ENCODE data around the gene ARF3.

Gene ARF3

DNA sequence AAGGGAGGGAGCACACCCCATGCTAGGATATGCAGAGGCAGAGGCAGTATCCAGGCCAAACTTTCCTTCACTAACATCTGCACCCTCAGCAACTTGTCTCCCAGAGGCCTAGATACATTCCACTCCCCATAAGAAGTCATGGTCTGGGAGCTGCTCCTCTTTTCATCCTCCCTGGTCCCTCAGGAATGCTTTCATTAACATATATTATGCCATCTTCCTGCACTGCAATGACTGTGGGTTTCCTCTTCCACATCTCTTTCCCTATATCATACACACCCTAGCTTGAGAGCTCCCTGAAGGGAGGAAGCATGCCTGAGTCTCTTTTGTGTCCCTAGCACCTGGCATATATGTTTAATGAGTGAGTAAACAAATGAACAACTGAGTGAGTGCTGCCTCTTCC lies 33.3 kb upstream of the ARF3 start:
- no peak for TF ChIP-seq CTCF (conservative IDR thresholded peaks at IDR 0.05; ENCODE audit: control insufficient read depth, insufficient read depth, low read depth, low read length)
- no peak for DNase-seq (ENCODE audit: low read depth)
- no peak overlapping the region for H3K4me3 ChIP-seq (ENCODE audit: control insufficient read depth, low read depth, low read length)

GRCh38 chr12:48988030-48988649 lies 30.9 kb upstream of the ARF3 start:
- DNase-seq (ENCODE audit: low read depth) = peak; percentile 45
- peak; percentile 92 for TF ChIP-seq CTCF (conservative IDR thresholded peaks at IDR 0.05; ENCODE audit: control insufficient read depth, insufficient read depth, low read depth, low read length)
- no peak overlapping the region for H3K4me3 ChIP-seq (ENCODE audit: control insufficient read depth, low read depth, low read length)

GRCh38 chr12:48986720-48987291 lies 29.5 kb upstream of the ARF3 start:
- no peak for TF ChIP-seq CTCF (conservative IDR thresholded peaks at IDR 0.05; ENCODE audit: control insufficient read depth, insufficient read depth, low read depth, low read length)
- no peak overlapping the region for H3K4me3 ChIP-seq (ENCODE audit: control insufficient read depth, low read depth, low read length)
- no peak for DNase-seq (ENCODE audit: low read depth)

DNA sequence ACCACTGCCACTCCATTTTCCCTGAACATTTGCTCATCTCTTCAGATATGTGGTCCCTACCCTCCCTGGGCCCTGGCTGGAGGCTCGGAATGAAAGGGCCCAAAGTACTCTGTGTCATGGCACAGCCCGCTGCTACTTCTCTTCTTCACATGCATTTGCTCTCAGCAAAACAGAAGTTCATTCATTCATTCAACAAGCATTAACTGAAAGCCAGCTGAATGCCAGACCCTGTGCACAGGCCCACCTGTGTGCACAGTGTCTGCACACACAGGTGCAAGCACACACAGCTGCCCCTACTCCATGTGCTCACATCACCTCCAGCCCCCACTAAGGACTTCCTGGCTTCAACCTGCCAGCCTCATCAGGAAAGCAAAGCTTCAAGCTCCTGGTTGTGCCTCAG lies 28.6 kb upstream of the ARF3 start:
- no peak for DNase-seq (ENCODE audit: low read depth)
- no peak for TF ChIP-seq CTCF (conservative IDR thresholded peaks at IDR 0.05; ENCODE audit: control insufficient read depth, insufficient read depth, low read depth, low read length)
- no peak overlapping the region for H3K4me3 ChIP-seq (ENCODE audit: control insufficient read depth, low read depth, low read length)

DNA sequence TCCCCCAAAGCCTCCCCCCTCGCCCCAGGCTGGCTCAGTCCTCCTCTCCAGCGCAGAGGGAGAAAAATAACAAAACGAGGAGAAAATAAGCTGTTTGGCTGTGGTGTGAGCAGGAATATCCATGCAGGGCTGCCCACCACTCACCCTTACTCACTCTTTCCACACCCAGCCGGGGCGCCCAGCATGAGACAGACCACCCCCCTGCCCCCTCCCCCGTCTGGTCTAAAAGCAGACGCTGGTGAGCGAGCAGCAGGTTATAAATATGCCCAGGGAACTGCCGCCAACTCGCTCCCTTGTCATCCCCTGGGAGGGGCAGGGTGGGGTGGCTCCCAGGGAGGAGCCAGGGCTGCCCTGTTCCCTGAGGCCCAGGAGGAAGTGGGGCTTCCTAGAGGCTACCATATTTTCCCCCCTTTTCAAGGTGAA lies 28.2 kb upstream of the ARF3 start:
- TF ChIP-seq CTCF (conservative IDR thresholded peaks at IDR 0.05; ENCODE audit: control insufficient read depth, insufficient read depth, low read depth, low read length) = no peak
- no peak overlapping the region for H3K4me3 ChIP-seq (ENCODE audit: control insufficient read depth, low read depth, low read length)
- no peak for DNase-seq (ENCODE audit: low read depth)

DNA sequence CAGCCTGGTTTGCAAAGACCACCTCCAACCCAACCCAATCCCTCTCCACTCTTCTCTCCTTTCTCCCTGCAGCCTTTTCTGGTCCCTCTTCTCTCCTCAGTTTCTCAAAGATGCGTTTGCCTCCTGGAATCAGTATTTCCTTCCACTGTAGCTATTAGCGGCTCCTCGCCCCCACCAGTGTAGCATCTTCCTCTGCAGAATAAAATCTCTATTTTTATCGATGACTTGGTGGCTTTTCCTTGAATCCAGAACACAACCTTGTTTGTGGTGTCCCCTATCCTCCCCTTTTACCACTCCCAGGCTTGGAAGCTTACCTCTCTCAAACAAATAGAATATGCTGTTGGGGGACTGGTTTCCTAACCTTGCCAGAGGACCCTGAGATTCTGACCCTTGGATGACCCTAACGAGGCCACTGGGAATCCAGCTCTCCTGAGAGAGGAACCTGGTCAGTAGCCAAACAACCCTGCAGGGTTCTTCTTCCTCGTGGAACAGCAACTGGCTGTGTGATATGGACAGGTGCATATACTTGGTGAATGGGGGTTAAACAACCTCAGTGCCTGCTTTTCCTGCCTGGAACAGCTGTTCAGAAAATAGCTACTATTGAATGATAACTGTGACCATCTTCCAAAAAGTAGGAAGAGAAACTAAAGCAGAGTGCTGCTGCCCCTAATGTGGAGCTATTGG lies 25.3 kb upstream of the ARF3 start:
- H3K4me3 ChIP-seq (ENCODE audit: control insufficient read depth, low read depth, low read length) = no peak overlapping the region
- no peak for DNase-seq (ENCODE audit: low read depth)
- TF ChIP-seq CTCF (conservative IDR thresholded peaks at IDR 0.05; ENCODE audit: control insufficient read depth, insufficient read depth, low read depth, low read length) = no peak
